ENCODE measurements around the gene RCOR1.

The RCOR1 gene

GRCh38 chr14:102774391-102775153, 182.1 kb downstream of the RCOR1 start:
- DNase-seq (ENCODE audit: low read depth in 3 of 3) = peak in 2 of 3 experiments; percentile 27 to 45

- no peak for DNase-seq (ENCODE audit: low read depth in 3 of 3)
Measured at GRCh38 chr14:102775855-102776760, 183.7 kb downstream of the RCOR1 start.

- DNase-seq (ENCODE audit: low read depth in 3 of 3) = peak; percentile 63 to 77 (median 76)
Measured at GRCh38 chr14:102776761-102777710, 184.6 kb downstream of the RCOR1 start, which contains the start of gene TRAF3. TRAF3 (plus strand) TSS chr14:102777449; CDS start chr14:102870202, 92,753 bp downstream.

GRCh38 chr14:102777711-102778337, 185.4 kb downstream of the RCOR1 start:
- no peak for DNase-seq (ENCODE audit: low read depth in 3 of 3)

- DNase-seq (ENCODE audit: low read depth in 3 of 3) = peak in 1 of 3 experiments; percentile 22
Measured at GRCh38 chr14:102778338-102779083, 186.1 kb downstream of the RCOR1 start.

- DNase-seq (ENCODE audit: low read depth in 3 of 3) = no peak
Measured at GRCh38 chr14:102779084-102779462, 186.6 kb downstream of the RCOR1 start.

- no peak for DNase-seq (ENCODE audit: low read depth in 3 of 3)
Measured at GRCh38 chr14:102779574-102780315, 187.3 kb downstream of the RCOR1 start.

All from stimulated activated CD4-positive, alpha-beta T cell treated with anti-CD3 and anti-CD28 coated beads, TNF-alpha, amount 100 ng/mL, for 24 hours (primary cell).